WTC11 (cell line): ENCODE data around the gene SUGT1. TPM values are rescaled to one million over a fixed set of nuclear protein-coding genes. Genes with fewer than 3 reads are reported as not detected.

Source experiments
- ATAC-seq: fragments of 200-7000 bp; cut with Tn5 transposase; 2 replicates; pipeline ENCODE4 v1.10.0; 2021; ENCODE audit warnings: mild to moderate bottlenecking, moderate library complexity
- CTCF ChIA-PET: fragments of 300-600 bp; sonication (Branson Sonifier 250); formaldehyde crosslinking; loops from one replicate; lab custom pipeline; 2021; ENCODE audit warnings: antibody characterized with exemption; lab: Charles Lee
- POLR2A ChIA-PET: fragments of 350-600 bp; sonication (Branson Sonifier 250); formaldehyde crosslinking; loops from one replicate; lab custom pipeline; 2021; ENCODE audit warnings: antibody characterized with exemption; lab: Charles Lee
- DNase-seq: peaks from one replicate; pipeline ENCODE4 v3.0.0; 2021; ENCODE audit warnings: low spot score
- H3K27ac Mint-ChIP-seq: 2 replicates; pipeline ENCODE4 v1.8.0; 2021; ENCODE audit warnings: mixed read lengths
- H3K27me3 Mint-ChIP-seq: 2 replicates; pipeline ENCODE4 v1.8.0; 2021; ENCODE audit warnings: low read depth, mild to moderate bottlenecking, moderate library complexity, mixed read lengths
- H3K36me3 Mint-ChIP-seq: 2 replicates; pipeline ENCODE4 v1.8.0; 2021; ENCODE audit warnings: mixed read lengths
- H3K4me1 Mint-ChIP-seq: 2 replicates; pipeline ENCODE4 v1.8.0; 2022; ENCODE audit warnings: mixed read lengths
- H3K4me3 Mint-ChIP-seq: 2 replicates; pipeline ENCODE4 v1.8.0; 2021; ENCODE audit warnings: mild to moderate bottlenecking, moderate library complexity, mixed read lengths
- H3K9me3 Mint-ChIP-seq: 2 replicates; pipeline ENCODE4 v1.8.0; 2021; ENCODE audit warnings: mixed read lengths
- CBFB ChIP-seq: sonication (generic); formaldehyde crosslinking; IDR thresholded peaks from 2 replicates; pipeline ENCODE4 v1.8.1; 2022; ENCODE audit warnings: mild to moderate bottlenecking, low read depth, missing genetic modification reagents
- CTCF ChIP-seq: fragments of 200-600 bp; IDR thresholded peaks from 2 replicates; pipeline ENCODE4 v1.8.0; 2022; ENCODE audit warnings: antibody characterized with exemption
- FOXK1 ChIP-seq: sonication (generic); formaldehyde crosslinking; IDR thresholded peaks from 2 replicates; pipeline ENCODE4 v1.8.0; 2022; ENCODE audit warnings: mild to moderate bottlenecking, moderate library complexity, missing genetic modification reagents
- MXD4 ChIP-seq: fragments of 250-450 bp; sonication (Bioruptor Pico); IDR thresholded peaks from 2 replicates; pipeline ENCODE4 v1.8.0; 2021; ENCODE audit warnings: mild to moderate bottlenecking, moderate library complexity, borderline replicate concordance
- NFE2L1 ChIP-seq: sonication (generic); formaldehyde crosslinking; IDR thresholded peaks from 2 replicates; pipeline ENCODE4 v1.8.1; 2023; ENCODE audit warnings: missing genetic modification reagents
- NFYB ChIP-seq: sonication (generic); formaldehyde crosslinking; conservative IDR thresholded peaks from 2 replicates; pipeline ENCODE4 v1.8.0; 2022; ENCODE audit warnings: low read depth, missing genetic modification reagents
- NR1H2 ChIP-seq: sonication (generic); formaldehyde crosslinking; IDR thresholded peaks from 2 replicates; pipeline ENCODE4 v1.9.0; 2021; ENCODE audit warnings: mild to moderate bottlenecking, moderate library complexity, missing genetic modification reagents
- NR3C1 ChIP-seq: sonication (generic); formaldehyde crosslinking; conservative IDR thresholded peaks from 2 replicates; pipeline ENCODE4 v1.8.1; 2023; ENCODE audit warnings: low read depth, mild to moderate bottlenecking, missing genetic modification reagents
- ZBTB21 ChIP-seq: sonication (generic); formaldehyde crosslinking; IDR thresholded peaks from 2 replicates; pipeline ENCODE4 v1.8.1; 2023; ENCODE audit warnings: mild to moderate bottlenecking, missing genetic modification reagents, borderline replicate concordance
- ZNF423 ChIP-seq: fragments of 250-450 bp; sonication (Bioruptor Pico); IDR thresholded peaks from 2 replicates; pipeline ENCODE4 v2.1.2; 2022; ENCODE audit warnings: mild to moderate bottlenecking, moderate library complexity
- ZNF425 ChIP-seq: fragments of 250-450 bp; sonication (Bioruptor Pico); conservative IDR thresholded peaks from 2 replicates; pipeline ENCODE4 v1.9.0; 2021; ENCODE audit warnings: mild to moderate bottlenecking
- total RNA-seq: library from RNA; stranded (reverse); gene quantifications from 3 replicates; pipeline ENCODE4 v1.2.3, GENCODE V29; 2021
- TF ChIP-seq, protein P1 (sequence below): sonication (generic); formaldehyde crosslinking; IDR thresholded peaks from 2 replicates; pipeline ENCODE4 v1.8.1; 2022; ENCODE audit warnings: mild to moderate bottlenecking, moderate library complexity, missing genetic modification reagents
- TF ChIP-seq, protein P2 (sequence below): sonication (generic); formaldehyde crosslinking; IDR thresholded peaks from 2 replicates; pipeline ENCODE4 v1.8.1; 2023; ENCODE audit warnings: mild to moderate bottlenecking, missing genetic modification reagents
- TF ChIP-seq, protein P3 (sequence below): sonication (generic); formaldehyde crosslinking; IDR thresholded peaks from 2 replicates; pipeline ENCODE4 v1.8.0; 2022; ENCODE audit warnings: mild to moderate bottlenecking, missing genetic modification reagents
- TF ChIP-seq, protein P4 (sequence below): sonication (generic); formaldehyde crosslinking; IDR thresholded peaks from 2 replicates; pipeline ENCODE4 v1.8.0; 2023; ENCODE audit warnings: missing genetic modification reagents, mild to moderate bottlenecking, borderline replicate concordance
- TF ChIP-seq, protein P5 (sequence below): sonication (generic); formaldehyde crosslinking; IDR thresholded peaks from 2 replicates; pipeline ENCODE4 v1.8.1; 2022; ENCODE audit warnings: missing genetic modification reagents, borderline replicate concordance

The SUGT1 gene
- total RNA-seq, 1 experiment from 2014 or later = 76.3 TPM

GRCh38 chr13:52723181-52723580, 70.5 kb downstream of the SUGT1 start (continued):
- TF ChIP-seq ZNF425 (CRISPR knock-in tag) = no peak
- TF ChIP-seq, all 79 proteins: peak for 0

DNA sequence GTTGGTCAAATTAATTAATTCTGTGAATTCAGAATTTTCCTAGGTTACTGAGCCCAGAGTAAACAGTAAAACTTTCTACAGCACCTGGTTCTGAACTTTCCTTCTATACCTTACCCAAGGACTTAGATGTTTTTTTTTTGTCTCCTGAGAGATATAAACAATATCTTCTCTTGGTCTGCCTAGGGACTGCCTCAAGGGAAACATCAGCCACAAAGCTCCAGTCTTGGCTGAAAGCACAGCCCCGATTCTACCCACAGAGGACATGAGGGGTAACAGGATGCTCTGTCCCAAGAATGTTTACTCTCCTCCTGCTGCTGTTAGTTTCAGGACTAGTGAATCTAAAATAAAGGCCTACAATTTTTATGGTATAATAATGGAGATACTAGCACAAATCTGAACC, 72.7 kb downstream of the SUGT1 start:
- Mint-ChIP-seq H3K4me1 (peaks cover 35% of the 10 kb centered on the region), H3K27ac (no peak overlapping the region), H3K4me3 (no peak overlapping the region), H3K9me3 (peaks cover 24% of the 10 kb centered on the region), H3K27me3 (no peaks in the 10 kb centered on the region; the same call in 1 of the 2 replicates), H3K36me3 (peaks cover 53% of the 10 kb centered on the region)
- ATAC-seq (no peak), DNase-seq (no peak)
- TF ChIP-seq, protein P1, sequence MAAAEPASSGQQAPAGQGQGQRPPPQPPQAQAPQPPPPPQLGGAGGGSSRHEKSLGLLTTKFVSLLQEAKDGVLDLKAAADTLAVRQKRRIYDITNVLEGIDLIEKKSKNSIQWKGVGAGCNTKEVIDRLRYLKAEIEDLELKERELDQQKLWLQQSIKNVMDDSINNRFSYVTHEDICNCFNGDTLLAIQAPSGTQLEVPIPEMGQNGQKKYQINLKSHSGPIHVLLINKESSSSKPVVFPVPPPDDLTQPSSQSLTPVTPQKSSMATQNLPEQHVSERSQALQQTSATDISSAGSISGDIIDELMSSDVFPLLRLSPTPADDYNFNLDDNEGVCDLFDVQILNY (CRISPR knock-in tag) = no peak
- TF ChIP-seq ZBTB21 (CRISPR knock-in tag) (no peak), ZNF423 (CRISPR knock-in tag) (no peak), NR3C1 (CRISPR knock-in tag) (no peak), ZNF425 (CRISPR knock-in tag) (no peak), CTCF (no peak)
- TF ChIP-seq, protein P2, sequence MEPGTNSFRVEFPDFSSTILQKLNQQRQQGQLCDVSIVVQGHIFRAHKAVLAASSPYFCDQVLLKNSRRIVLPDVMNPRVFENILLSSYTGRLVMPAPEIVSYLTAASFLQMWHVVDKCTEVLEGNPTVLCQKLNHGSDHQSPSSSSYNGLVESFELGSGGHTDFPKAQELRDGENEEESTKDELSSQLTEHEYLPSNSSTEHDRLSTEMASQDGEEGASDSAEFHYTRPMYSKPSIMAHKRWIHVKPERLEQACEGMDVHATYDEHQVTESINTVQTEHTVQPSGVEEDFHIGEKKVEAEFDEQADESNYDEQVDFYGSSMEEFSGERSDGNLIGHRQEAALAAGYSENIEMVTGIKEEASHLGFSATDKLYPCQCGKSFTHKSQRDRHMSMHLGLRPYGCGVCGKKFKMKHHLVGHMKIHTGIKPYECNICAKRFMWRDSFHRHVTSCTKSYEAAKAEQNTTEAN = no peak
- TF ChIP-seq, protein P3, sequence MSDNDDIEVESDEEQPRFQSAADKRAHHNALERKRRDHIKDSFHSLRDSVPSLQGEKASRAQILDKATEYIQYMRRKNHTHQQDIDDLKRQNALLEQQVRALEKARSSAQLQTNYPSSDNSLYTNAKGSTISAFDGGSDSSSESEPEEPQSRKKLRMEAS = no peak
- ChIA-PET POLR2A (interaction anchor here (0.7 kb wide), 1 partner anchor 618 kb away, joined by 3 read pairs; no protein-coding TSS in a partner anchor), CTCF (interaction anchor here (1.0 to 3.4 kb wide), 4 partner anchors 13 to 121 kb away, joined by 3 to 23 read pairs (median 6); partner anchors contain the start of genes CNMD and SUGT1)

DNA sequence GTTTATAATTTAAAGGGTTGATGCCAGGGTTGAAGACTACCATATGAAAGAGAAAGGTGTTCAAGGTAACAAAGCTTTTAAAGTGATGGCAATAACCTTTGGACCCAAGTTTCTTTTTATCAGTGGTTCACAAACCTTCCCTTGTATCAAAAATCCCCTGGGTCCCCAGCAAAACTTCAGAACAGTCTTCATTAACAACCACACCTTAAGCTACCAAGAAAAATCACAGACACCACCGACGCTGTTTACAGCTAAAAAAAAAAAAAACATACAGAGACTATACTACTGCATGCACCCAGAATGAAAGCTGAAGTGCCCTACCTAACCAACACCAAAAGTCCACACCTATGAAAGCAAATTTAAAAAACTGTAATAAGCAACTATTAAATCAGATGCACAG, 73.6 kb downstream of the SUGT1 start:
- DNase-seq (no peak), ATAC-seq (no peak)
- TF ChIP-seq CBFB (CRISPR knock-in tag) = no peak
- TF ChIP-seq, protein P4, sequence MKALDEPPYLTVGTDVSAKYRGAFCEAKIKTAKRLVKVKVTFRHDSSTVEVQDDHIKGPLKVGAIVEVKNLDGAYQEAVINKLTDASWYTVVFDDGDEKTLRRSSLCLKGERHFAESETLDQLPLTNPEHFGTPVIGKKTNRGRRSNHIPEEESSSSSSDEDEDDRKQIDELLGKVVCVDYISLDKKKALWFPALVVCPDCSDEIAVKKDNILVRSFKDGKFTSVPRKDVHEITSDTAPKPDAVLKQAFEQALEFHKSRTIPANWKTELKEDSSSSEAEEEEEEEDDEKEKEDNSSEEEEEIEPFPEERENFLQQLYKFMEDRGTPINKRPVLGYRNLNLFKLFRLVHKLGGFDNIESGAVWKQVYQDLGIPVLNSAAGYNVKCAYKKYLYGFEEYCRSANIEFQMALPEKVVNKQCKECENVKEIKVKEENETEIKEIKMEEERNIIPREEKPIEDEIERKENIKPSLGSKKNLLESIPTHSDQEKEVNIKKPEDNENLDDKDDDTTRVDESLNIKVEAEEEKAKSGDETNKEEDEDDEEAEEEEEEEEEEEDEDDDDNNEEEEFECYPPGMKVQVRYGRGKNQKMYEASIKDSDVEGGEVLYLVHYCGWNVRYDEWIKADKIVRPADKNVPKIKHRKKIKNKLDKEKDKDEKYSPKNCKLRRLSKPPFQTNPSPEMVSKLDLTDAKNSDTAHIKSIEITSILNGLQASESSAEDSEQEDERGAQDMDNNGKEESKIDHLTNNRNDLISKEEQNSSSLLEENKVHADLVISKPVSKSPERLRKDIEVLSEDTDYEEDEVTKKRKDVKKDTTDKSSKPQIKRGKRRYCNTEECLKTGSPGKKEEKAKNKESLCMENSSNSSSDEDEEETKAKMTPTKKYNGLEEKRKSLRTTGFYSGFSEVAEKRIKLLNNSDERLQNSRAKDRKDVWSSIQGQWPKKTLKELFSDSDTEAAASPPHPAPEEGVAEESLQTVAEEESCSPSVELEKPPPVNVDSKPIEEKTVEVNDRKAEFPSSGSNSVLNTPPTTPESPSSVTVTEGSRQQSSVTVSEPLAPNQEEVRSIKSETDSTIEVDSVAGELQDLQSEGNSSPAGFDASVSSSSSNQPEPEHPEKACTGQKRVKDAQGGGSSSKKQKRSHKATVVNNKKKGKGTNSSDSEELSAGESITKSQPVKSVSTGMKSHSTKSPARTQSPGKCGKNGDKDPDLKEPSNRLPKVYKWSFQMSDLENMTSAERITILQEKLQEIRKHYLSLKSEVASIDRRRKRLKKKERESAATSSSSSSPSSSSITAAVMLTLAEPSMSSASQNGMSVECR (CRISPR knock-in tag) = no peak
- no peak for TF ChIP-seq NR1H2 (CRISPR knock-in tag)
- no peak for TF ChIP-seq MXD4 (CRISPR knock-in tag)
- no peak for TF ChIP-seq FOXK1 (CRISPR knock-in tag)
- TF ChIP-seq NFE2L1 (CRISPR knock-in tag) = no peak
- TF ChIP-seq NFYB (CRISPR knock-in tag) = no peak
- TF ChIP-seq, protein P5, sequence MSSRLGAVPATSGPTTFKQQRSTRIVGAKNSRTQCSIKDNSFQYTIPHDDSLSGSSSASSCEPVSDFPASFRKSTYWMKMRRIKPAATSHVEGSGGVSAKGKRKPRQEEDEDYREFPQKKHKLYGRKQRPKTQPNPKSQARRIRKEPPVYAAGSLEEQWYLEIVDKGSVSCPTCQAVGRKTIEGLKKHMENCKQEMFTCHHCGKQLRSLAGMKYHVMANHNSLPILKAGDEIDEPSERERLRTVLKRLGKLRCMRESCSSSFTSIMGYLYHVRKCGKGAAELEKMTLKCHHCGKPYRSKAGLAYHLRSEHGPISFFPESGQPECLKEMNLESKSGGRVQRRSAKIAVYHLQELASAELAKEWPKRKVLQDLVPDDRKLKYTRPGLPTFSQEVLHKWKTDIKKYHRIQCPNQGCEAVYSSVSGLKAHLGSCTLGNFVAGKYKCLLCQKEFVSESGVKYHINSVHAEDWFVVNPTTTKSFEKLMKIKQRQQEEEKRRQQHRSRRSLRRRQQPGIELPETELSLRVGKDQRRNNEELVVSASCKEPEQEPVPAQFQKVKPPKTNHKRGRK (CRISPR knock-in tag) = no peak
- CTCF ChIA-PET = interaction anchor here (0.6 to 3.4 kb wide), 7 partner anchors 12 to 530 kb away, joined by 3 to 23 read pairs (median 3); partner anchors contain the start of gene CNMD
- peaks cover 34% of the 10 kb centered on the region for H3K4me1 Mint-ChIP-seq
- H3K4me3 Mint-ChIP-seq = no peak overlapping the region
- POLR2A ChIA-PET = interaction anchor here (0.6 kb wide), 1 partner anchor 9 kb away, joined by 3 read pairs; no protein-coding TSS in a partner anchor
- H3K36me3 Mint-ChIP-seq = peaks cover 55% of the 10 kb centered on the region
- no peaks in the 10 kb centered on the region; the same call in 1 of the 2 replicates for H3K27me3 Mint-ChIP-seq
- peaks cover 28% of the 10 kb centered on the region for H3K9me3 Mint-ChIP-seq
- H3K27ac Mint-ChIP-seq = no peak overlapping the region; the same call in 1 of the 2 replicates
